HEK293 (cell line): ENCODE data around the gene UBL4A.
A peak's percentile ranks its signal among the peaks of the same experiment; 100 is the strongest.

ENCODE experiments used
- GLI2 ChIP-seq: fragments of 450-650 bp; formaldehyde crosslinking; IDR thresholded peaks from 2 replicates; pipeline ENCODE4; 2017; ENCODE audit warnings: missing biosample characterization, missing genetic modification characterization, low read depth, borderline replicate concordance
- SETDB1 ChIP-seq: IDR thresholded peaks from one replicate; pipeline ENCODE4 v1.6.1; 2017; ENCODE audit warnings: mild to moderate bottlenecking, low read length, moderate library complexity, mixed read lengths; ENCODE audit not compliant: insufficient read length
- SP3 ChIP-seq: fragments of 450-650 bp; formaldehyde crosslinking; IDR thresholded peaks from 2 replicates; pipeline ENCODE4 v1.5.1; 2016; ENCODE audit warnings: missing biosample characterization, missing genetic modification characterization
- ZBTB17 ChIP-seq: fragments of 450-650 bp; formaldehyde crosslinking; IDR thresholded peaks from 2 replicates; pipeline ENCODE4 v1.5.1; 2016; ENCODE audit warnings: missing biosample characterization, missing genetic modification characterization
- ZBTB20 ChIP-seq: fragments of 450-650 bp; formaldehyde crosslinking; IDR thresholded peaks from 2 replicates; pipeline ENCODE4 v1.5.1; 2016; ENCODE audit warnings: missing biosample characterization, missing genetic modification characterization
- ZFHX2 ChIP-seq: fragments of 450-650 bp; formaldehyde crosslinking; conservative IDR thresholded peaks from 2 replicates; pipeline ENCODE4 v1.5.1; 2016; ENCODE audit warnings: missing biosample characterization, missing genetic modification characterization
- ZNF121 ChIP-seq: fragments of 450-650 bp; formaldehyde crosslinking; IDR thresholded peaks from 2 replicates; pipeline ENCODE4 v1.5.1; 2016; ENCODE audit warnings: missing biosample characterization, missing genetic modification characterization
- ZNF132 ChIP-seq: fragments of 450-650 bp; formaldehyde crosslinking; IDR thresholded peaks from 2 replicates; pipeline ENCODE4 v1.5.1; 2017; ENCODE audit warnings: missing biosample characterization, missing genetic modification characterization, borderline replicate concordance
- ZNF394 ChIP-seq: fragments of 450-650 bp; formaldehyde crosslinking; IDR thresholded peaks from 2 replicates; pipeline ENCODE4 v1.5.1; 2016; ENCODE audit warnings: missing biosample characterization, missing genetic modification characterization, mild to moderate bottlenecking, moderate library complexity, borderline replicate concordance
- ZNF621 ChIP-seq: fragments of 450-650 bp; formaldehyde crosslinking; IDR thresholded peaks from 2 replicates; pipeline ENCODE4 v1.5.1; 2017; ENCODE audit warnings: missing biosample characterization, missing genetic modification characterization
- ZNF830 ChIP-seq: fragments of 450-650 bp; IDR thresholded peaks from 2 replicates; pipeline ENCODE4 v1.5.0; 2018; ENCODE audit warnings: missing biosample characterization, missing genetic modification characterization, low read depth, mild to moderate bottlenecking, moderate library complexity
- ZXDB ChIP-seq: fragments of 450-650 bp; formaldehyde crosslinking; IDR thresholded peaks from 2 replicates; pipeline ENCODE4 v1.5.1; 2016; ENCODE audit warnings: missing biosample characterization, missing genetic modification characterization
- TF ChIP-seq, protein P1 (sequence below): fragments of 450-650 bp; formaldehyde crosslinking; IDR thresholded peaks from 2 replicates; pipeline ENCODE4 v1.5.1; 2016; ENCODE audit warnings: missing biosample characterization, missing genetic modification characterization, low read depth
- TF ChIP-seq, protein P2 (sequence below): fragments of 450-650 bp; formaldehyde crosslinking; IDR thresholded peaks from 2 replicates; pipeline ENCODE4 v1.5.1; 2016; ENCODE audit warnings: missing biosample characterization, missing genetic modification characterization
- TF ChIP-seq, protein P3 (sequence below): fragments of 450-650 bp; formaldehyde crosslinking; optimal IDR thresholded peaks from 2 replicates; pipeline ENCODE3; 2016; ENCODE audit warnings: missing biosample characterization, mild to moderate bottlenecking, missing genetic modification characterization
- TF ChIP-seq, protein P4 (sequence below): fragments of 450-650 bp; formaldehyde crosslinking; IDR thresholded peaks from 2 replicates; pipeline ENCODE4 v1.5.1; 2016; ENCODE audit warnings: missing biosample characterization, missing genetic modification characterization
- TF ChIP-seq, protein P5 (sequence below): fragments of 450-650 bp; formaldehyde crosslinking; IDR thresholded peaks from 2 replicates; pipeline ENCODE4 v1.5.1; 2017; ENCODE audit warnings: missing biosample characterization, mild to moderate bottlenecking, missing genetic modification characterization, moderate library complexity
- TF ChIP-seq, protein P6 (sequence below): fragments of 450-650 bp; formaldehyde crosslinking; IDR thresholded peaks from 2 replicates; pipeline ENCODE4 v1.5.1; 2016; ENCODE audit warnings: missing biosample characterization, missing genetic modification characterization

Gene UBL4A

DNA sequence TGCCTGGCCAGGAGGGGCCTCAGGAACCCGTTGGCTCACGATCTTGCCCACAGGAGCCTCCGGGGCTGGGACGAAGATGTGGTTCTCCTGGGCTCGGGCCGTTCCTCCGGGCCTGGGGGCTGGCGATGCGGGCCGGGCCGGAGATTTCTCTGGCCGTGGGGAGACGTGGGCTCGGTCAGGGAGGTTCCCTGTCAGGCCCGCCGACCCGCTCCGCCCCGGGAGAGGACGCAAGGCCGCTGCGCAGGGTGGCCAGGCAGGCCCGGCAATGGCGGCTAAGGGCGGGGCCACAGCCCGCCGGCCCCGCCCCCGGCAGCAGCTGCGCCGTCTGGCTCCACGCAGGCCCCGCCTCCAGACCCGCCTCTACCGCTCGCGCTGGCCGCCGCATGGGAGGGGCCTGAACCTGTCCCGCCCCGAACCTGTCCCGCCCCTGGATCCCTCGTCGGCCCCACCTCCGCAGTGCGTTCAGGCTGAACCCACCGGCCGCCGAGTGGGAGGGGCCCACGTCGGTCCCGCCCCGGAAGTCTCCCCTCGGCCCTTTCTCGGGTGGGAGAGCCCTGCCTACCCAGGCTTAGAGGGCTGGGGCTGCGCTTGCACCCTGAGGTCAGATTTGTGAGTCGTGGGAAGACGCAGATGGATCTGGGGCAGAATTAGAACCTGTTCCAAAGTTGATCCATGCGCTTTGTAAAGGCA lies 29.7 kb upstream of the UBL4A start, which contains the start of gene FAM3A (continued):
- TF ChIP-seq, protein P1, sequence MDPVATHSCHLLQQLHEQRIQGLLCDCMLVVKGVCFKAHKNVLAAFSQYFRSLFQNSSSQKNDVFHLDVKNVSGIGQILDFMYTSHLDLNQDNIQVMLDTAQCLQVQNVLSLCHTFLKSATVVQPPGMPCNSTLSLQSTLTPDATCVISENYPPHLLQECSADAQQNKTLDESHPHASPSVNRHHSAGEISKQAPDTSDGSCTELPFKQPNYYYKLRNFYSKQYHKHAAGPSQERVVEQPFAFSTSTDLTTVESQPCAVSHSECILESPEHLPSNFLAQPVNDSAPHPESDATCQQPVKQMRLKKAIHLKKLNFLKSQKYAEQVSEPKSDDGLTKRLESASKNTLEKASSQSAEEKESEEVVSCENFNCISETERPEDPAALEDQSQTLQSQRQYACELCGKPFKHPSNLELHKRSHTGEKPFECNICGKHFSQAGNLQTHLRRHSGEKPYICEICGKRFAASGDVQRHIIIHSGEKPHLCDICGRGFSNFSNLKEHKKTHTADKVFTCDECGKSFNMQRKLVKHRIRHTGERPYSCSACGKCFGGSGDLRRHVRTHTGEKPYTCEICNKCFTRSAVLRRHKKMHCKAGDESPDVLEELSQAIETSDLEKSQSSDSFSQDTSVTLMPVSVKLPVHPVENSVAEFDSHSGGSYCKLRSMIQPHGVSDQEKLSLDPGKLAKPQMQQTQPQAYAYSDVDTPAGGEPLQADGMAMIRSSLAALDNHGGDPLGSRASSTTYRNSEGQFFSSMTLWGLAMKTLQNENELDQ (tag by site-specific recombination) = no peak
- TF ChIP-seq ZNF121 (tag by site-specific recombination) = no peak
- TF ChIP-seq, protein P2, sequence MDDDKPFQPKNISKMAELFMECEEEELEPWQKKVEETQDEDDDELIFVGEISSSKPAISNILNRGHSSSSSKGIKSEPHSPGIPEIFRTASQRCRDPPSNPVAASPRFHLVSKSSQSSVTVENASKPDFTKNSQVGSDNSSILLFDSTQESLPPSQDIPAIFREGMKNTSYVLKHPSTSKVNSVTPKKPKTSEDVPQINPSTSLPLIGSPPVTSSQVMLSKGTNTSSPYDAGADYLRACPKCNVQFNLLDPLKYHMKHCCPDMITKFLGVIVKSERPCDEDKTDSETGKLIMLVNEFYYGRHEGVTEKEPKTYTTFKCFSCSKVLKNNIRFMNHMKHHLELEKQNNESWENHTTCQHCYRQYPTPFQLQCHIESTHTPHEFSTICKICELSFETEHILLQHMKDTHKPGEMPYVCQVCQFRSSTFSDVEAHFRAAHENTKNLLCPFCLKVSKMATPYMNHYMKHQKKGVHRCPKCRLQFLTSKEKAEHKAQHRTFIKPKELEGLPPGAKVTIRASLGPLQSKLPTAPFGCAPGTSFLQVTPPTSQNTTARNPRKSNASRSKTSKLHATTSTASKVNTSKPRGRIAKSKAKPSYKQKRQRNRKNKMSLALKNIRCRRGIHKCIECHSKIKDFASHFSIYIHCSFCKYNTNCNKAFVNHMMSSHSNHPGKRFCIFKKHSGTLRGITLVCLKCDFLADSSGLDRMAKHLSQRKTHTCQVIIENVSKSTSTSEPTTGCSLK (tag by site-specific recombination) = no peak
- TF ChIP-seq, protein P3, sequence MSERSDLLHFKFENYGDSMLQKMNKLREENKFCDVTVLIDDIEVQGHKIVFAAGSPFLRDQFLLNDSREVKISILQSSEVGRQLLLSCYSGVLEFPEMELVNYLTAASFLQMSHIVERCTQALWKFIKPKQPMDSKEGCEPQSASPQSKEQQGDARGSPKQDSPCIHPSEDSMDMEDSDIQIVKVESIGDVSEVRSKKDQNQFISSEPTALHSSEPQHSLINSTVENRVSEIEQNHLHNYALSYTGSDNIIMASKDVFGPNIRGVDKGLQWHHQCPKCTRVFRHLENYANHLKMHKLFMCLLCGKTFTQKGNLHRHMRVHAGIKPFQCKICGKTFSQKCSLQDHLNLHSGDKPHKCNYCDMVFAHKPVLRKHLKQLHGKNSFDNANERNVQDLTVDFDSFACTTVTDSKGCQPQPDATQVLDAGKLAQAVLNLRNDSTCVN (tag by site-specific recombination) = peak; percentile 25
- TF ChIP-seq SETDB1 = no peak
- no peak for TF ChIP-seq ZNF132
- TF ChIP-seq ZXDB = peak; percentile 97
- no peak for TF ChIP-seq ZNF830 (tag by site-specific recombination)
- TF ChIP-seq, protein P4, sequence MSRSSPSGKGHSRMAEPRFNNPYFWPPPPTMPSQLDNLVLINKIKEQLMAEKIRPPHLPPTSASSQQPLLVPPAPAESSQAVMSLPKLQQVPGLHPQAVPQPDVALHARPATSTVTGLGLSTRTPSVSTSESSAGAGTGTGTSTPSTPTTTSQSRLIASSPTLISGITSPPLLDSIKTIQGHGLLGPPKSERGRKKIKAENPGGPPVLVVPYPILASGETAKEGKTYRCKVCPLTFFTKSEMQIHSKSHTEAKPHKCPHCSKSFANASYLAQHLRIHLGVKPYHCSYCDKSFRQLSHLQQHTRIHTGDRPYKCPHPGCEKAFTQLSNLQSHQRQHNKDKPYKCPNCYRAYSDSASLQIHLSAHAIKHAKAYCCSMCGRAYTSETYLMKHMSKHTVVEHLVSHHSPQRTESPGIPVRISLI (tag by site-specific recombination) = no peak
- no peak for TF ChIP-seq ZNF621
- peak; percentile 87 for TF ChIP-seq SP3 (tag by site-specific recombination)
- no peak for TF ChIP-seq ZBTB20
- TF ChIP-seq, protein P5, sequence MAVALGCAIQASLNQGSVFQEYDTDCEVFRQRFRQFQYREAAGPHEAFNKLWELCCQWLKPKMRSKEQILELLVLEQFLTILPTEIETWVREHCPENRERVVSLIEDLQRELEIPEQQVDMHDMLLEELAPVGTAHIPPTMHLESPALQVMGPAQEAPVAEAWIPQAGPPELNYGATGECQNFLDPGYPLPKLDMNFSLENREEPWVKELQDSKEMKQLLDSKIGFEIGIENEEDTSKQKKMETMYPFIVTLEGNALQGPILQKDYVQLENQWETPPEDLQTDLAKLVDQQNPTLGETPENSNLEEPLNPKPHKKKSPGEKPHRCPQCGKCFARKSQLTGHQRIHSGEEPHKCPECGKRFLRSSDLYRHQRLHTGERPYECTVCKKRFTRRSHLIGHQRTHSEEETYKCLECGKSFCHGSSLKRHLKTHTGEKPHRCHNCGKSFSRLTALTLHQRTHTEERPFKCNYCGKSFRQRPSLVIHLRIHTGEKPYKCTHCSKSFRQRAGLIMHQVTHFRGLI (tag by site-specific recombination) = no peak
- no peak for TF ChIP-seq ZNF394 (tag by site-specific recombination)
- TF ChIP-seq GLI2 (tag by site-specific recombination) = no peak
- TF ChIP-seq, protein P6, sequence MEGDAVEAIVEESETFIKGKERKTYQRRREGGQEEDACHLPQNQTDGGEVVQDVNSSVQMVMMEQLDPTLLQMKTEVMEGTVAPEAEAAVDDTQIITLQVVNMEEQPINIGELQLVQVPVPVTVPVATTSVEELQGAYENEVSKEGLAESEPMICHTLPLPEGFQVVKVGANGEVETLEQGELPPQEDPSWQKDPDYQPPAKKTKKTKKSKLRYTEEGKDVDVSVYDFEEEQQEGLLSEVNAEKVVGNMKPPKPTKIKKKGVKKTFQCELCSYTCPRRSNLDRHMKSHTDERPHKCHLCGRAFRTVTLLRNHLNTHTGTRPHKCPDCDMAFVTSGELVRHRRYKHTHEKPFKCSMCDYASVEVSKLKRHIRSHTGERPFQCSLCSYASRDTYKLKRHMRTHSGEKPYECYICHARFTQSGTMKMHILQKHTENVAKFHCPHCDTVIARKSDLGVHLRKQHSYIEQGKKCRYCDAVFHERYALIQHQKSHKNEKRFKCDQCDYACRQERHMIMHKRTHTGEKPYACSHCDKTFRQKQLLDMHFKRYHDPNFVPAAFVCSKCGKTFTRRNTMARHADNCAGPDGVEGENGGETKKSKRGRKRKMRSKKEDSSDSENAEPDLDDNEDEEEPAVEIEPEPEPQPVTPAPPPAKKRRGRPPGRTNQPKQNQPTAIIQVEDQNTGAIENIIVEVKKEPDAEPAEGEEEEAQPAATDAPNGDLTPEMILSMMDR (tag by site-specific recombination) = no peak
- TF ChIP-seq ZFHX2 (tag by site-specific recombination) = peak; percentile 67
- peak; percentile 58 for TF ChIP-seq ZBTB17 (tag by site-specific recombination)
